ENCODE data around the gene USH1C.

Gene USH1C

GRCh38 chr11:17469998-17470397, 74.2 kb downstream of the USH1C start:
- H3K4me1 ChIP-seq (ENCODE audit: low read depth, poor library complexity, severe bottlenecking), result no peaks in the 10 kb centered on the region
- H3K4me3 ChIP-seq (IDR thresholded peaks at IDR 0.05; ENCODE audit: insufficient read depth, low read depth, low read length), result no peak overlapping the region
- H3K27me3 ChIP-seq (ENCODE audit: insufficient read depth, low read depth), result no peaks in the 10 kb centered on the region
- H3K27ac ChIP-seq, result no peak overlapping the region
- H3K36me3 ChIP-seq (ENCODE audit: insufficient read depth), result no peaks in the 10 kb centered on the region
- H3K4me2 ChIP-seq, result no peak overlapping the region
- no peak overlapping the region for H3K9ac ChIP-seq
- no peak overlapping the region for H2AFZ ChIP-seq (ENCODE audit: low read depth)
- no peak for TF ChIP-seq CTCF (conservative IDR thresholded peaks at IDR 0.05; ENCODE audit: low read depth, low read length)
- no peaks in the 10 kb centered on the region for H3K79me2 ChIP-seq (ENCODE audit: insufficient read depth, low read depth)
- no peaks in the 10 kb centered on the region for H4K20me1 ChIP-seq (ENCODE audit: insufficient read depth)

GRCh38 chr11:17468122-17468521, 76.1 kb downstream of the USH1C start:
- Histone ChIP-seq H3K79me2 (ENCODE audit: insufficient read depth, low read depth) (no peaks in the 10 kb centered on the region), H3K4me3 (IDR thresholded peaks at IDR 0.05; ENCODE audit: insufficient read depth, low read depth, low read length) (no peak overlapping the region), H3K27ac (no peak overlapping the region), H3K27me3 (ENCODE audit: insufficient read depth, low read depth) (no peaks in the 10 kb centered on the region), H3K4me1 (ENCODE audit: low read depth, poor library complexity, severe bottlenecking) (no peaks in the 10 kb centered on the region), H4K20me1 (ENCODE audit: insufficient read depth) (no peaks in the 10 kb centered on the region), H3K4me2 (no peak overlapping the region), H2AFZ (ENCODE audit: low read depth) (no peak overlapping the region), H3K36me3 (ENCODE audit: insufficient read depth) (no peaks in the 10 kb centered on the region), H3K9ac (no peak overlapping the region)
- no peak for TF ChIP-seq CTCF (conservative IDR thresholded peaks at IDR 0.05; ENCODE audit: low read depth, low read length)

GRCh38 chr11:17463546-17464174, 80.6 kb downstream of the USH1C start:
- no peaks in the 10 kb centered on the region for H3K36me3 ChIP-seq (ENCODE audit: insufficient read depth)
- H3K27me3 ChIP-seq (ENCODE audit: insufficient read depth, low read depth), result no peaks in the 10 kb centered on the region
- no peaks in the 10 kb centered on the region for H3K79me2 ChIP-seq (ENCODE audit: insufficient read depth, low read depth)

GRCh38 chr11:17462940-17463339, 81.3 kb downstream of the USH1C start:
- Histone ChIP-seq H3K27ac (no peak overlapping the region), H3K4me3 (IDR thresholded peaks at IDR 0.05; ENCODE audit: insufficient read depth, low read depth, low read length) (no peak overlapping the region), H3K36me3 (ENCODE audit: insufficient read depth) (no peaks in the 10 kb centered on the region), H3K79me2 (ENCODE audit: insufficient read depth, low read depth) (no peaks in the 10 kb centered on the region), H3K9ac (no peak overlapping the region), H3K27me3 (ENCODE audit: insufficient read depth, low read depth) (no peaks in the 10 kb centered on the region), H3K4me1 (ENCODE audit: low read depth, poor library complexity, severe bottlenecking) (no peaks in the 10 kb centered on the region), H4K20me1 (ENCODE audit: insufficient read depth) (no peaks in the 10 kb centered on the region), H3K4me2 (no peak overlapping the region), H2AFZ (ENCODE audit: low read depth) (no peak overlapping the region)
- no peak for TF ChIP-seq CTCF (conservative IDR thresholded peaks at IDR 0.05; ENCODE audit: low read depth, low read length)

More at GRCh38 chr11:17463546-17464174, 80.6 kb downstream of the USH1C start:
- no peak overlapping the region for H3K27ac ChIP-seq
- H3K9ac ChIP-seq, result no peak overlapping the region
- H3K4me1 ChIP-seq (ENCODE audit: low read depth, poor library complexity, severe bottlenecking), result no peaks in the 10 kb centered on the region
- no peak overlapping the region for H2AFZ ChIP-seq (ENCODE audit: low read depth)
- no peaks in the 10 kb centered on the region for H4K20me1 ChIP-seq (ENCODE audit: insufficient read depth)
- no peak overlapping the region for H3K4me2 ChIP-seq
- TF ChIP-seq CTCF (conservative IDR thresholded peaks at IDR 0.05; ENCODE audit: low read depth, low read length), result no peak
- H3K4me3 ChIP-seq (IDR thresholded peaks at IDR 0.05; ENCODE audit: insufficient read depth, low read depth, low read length), result no peak overlapping the region

All from KMS-11 (cell line).